ENCODE results near the gene DGKA. TPM values are rescaled to one million over a fixed set of nuclear protein-coding genes. Genes with fewer than 3 reads are reported as not detected.
A peak's percentile ranks its signal among the peaks of the same experiment; 100 is the strongest.

The DGKA gene
- total RNA-seq, 1 experiment from 2014 or later: 7.6 TPM

GRCh38 chr12:55925870-55926737 lies 4.9 kb upstream of the DGKA start:
- Histone ChIP-seq H3K27ac (ENCODE audit: low read length) (peak overlapping the region; percentile 100), H3K36me3 (ENCODE audit: control insufficient read depth, insufficient read depth, low read length) (peaks cover 4% of the 10 kb centered on the region; the same call in 1 of the 2 replicates), H3K4me1 (ENCODE audit: control insufficient read depth, insufficient read depth, low read length) (peaks cover 28% of the 10 kb centered on the region), H3K27me3 (ENCODE audit: control insufficient read depth, insufficient read depth, low read length) (no peaks in the 10 kb centered on the region), H3K9me3 (ENCODE audit: control insufficient read depth, insufficient read depth, low read depth, low read length) (no peaks in the 10 kb centered on the region), H3K4me3 (ENCODE audit: low read depth in 2 of 2, low read length in 2 of 2) (peak overlapping the region; percentile 67 to 91)
- CTCF ChIA-PET: interaction anchor here (0.6 to 0.7 kb wide), 3 partner anchors 89 to 151 kb away, joined by 4 to 9 read pairs (median 7); no protein-coding TSS in a partner anchor
- ATAC-seq: peak; percentile 5
- POLR2A ChIA-PET: interaction anchor here (0.6 to 1.3 kb wide), 3 partner anchors 30 to 109 kb away, joined by 3 to 13 read pairs (median 5); no protein-coding TSS in a partner anchor
- TF ChIP-seq POLR2AphosphoS5 (IDR thresholded peaks at IDR 0.05; ENCODE audit: low read depth, low read length) (no peak), SIN3A (IDR thresholded peaks at IDR 0.05; ENCODE audit: borderline replicate concordance, insufficient read depth, low read depth, low read length) (no peak)
- TF ChIP-seq, protein P1, sequence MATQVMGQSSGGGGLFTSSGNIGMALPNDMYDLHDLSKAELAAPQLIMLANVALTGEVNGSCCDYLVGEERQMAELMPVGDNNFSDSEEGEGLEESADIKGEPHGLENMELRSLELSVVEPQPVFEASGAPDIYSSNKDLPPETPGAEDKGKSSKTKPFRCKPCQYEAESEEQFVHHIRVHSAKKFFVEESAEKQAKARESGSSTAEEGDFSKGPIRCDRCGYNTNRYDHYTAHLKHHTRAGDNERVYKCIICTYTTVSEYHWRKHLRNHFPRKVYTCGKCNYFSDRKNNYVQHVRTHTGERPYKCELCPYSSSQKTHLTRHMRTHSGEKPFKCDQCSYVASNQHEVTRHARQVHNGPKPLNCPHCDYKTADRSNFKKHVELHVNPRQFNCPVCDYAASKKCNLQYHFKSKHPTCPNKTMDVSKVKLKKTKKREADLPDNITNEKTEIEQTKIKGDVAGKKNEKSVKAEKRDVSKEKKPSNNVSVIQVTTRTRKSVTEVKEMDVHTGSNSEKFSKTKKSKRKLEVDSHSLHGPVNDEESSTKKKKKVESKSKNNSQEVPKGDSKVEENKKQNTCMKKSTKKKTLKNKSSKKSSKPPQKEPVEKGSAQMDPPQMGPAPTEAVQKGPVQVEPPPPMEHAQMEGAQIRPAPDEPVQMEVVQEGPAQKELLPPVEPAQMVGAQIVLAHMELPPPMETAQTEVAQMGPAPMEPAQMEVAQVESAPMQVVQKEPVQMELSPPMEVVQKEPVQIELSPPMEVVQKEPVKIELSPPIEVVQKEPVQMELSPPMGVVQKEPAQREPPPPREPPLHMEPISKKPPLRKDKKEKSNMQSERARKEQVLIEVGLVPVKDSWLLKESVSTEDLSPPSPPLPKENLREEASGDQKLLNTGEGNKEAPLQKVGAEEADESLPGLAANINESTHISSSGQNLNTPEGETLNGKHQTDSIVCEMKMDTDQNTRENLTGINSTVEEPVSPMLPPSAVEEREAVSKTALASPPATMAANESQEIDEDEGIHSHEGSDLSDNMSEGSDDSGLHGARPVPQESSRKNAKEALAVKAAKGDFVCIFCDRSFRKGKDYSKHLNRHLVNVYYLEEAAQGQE (IDR thresholded peaks at IDR 0.05; ENCODE audit: insufficient read depth in 1 of 2, low read depth in 2 of 2, low read length in 1 of 2): no peak
- TF ChIP-seq, protein P2, sequence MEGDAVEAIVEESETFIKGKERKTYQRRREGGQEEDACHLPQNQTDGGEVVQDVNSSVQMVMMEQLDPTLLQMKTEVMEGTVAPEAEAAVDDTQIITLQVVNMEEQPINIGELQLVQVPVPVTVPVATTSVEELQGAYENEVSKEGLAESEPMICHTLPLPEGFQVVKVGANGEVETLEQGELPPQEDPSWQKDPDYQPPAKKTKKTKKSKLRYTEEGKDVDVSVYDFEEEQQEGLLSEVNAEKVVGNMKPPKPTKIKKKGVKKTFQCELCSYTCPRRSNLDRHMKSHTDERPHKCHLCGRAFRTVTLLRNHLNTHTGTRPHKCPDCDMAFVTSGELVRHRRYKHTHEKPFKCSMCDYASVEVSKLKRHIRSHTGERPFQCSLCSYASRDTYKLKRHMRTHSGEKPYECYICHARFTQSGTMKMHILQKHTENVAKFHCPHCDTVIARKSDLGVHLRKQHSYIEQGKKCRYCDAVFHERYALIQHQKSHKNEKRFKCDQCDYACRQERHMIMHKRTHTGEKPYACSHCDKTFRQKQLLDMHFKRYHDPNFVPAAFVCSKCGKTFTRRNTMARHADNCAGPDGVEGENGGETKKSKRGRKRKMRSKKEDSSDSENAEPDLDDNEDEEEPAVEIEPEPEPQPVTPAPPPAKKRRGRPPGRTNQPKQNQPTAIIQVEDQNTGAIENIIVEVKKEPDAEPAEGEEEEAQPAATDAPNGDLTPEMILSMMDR (IDR thresholded peaks at IDR 0.05): 0 out of 2 replicates have a peak, but pooled peaks have one; percentile 26
- in situ Hi-C loops (cut with HindIII; ENCODE audit: low pct_unique_long_range_greater_than_20kb, low sequenced_read_pairs) (no loop called here), intact Hi-C loops (cut with micrococcal nuclease; ENCODE audit: unreplicated experiment) (loop anchor here (2.0 to 5.0 kb wide), 2 partner anchors 97 to 199 kb away; partner anchors contain the start of genes CD63 and DNAJC14)
- no peak for DNase-seq (ENCODE audit: low read depth, low spot score)
- TSS peak; percentile 81 for BruUV-seq (replicated peaks)

DNA sequence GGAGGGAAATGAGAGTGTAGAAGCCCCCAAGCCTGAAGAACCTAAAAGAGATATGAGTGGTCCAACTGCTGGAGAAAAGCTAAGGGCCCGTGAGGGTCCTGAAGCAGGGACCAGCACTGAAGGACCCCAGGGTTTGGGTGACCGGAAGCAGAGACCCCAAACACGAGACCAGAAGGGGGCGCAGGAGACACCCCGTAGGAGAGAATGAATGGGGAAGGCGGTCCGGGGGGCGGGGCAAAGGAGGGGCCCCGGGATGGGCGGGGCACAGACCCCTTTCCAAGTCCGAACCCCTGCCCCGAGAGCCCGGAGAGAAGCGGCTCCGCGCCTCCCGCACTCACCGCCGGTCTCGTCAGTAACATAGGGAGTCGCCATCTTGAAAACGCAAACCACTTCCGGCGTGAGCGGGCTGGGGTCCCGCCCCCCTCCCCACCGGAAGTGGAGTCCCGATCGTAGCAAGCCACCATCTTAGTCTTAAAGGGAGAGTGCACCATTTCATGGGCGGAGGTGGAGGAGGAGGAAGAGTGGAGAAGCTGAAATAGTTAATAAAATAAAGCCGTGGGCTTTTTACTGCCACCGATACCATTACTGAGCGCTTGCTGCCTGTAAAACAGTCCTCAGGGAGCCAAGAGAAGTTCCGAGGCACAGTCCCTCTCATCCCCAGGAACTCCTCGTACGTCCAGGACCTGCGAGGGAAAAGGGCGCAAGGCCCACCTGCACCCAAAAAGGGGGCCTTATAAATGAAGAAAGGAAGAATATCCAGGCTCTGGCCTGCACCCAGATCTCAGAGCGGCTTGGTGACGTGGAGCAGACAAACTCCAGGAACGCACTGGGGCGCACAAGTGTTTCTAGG lies 4.0 kb upstream of the DGKA start:
- Histone ChIP-seq H3K27me3 (ENCODE audit: control insufficient read depth, insufficient read depth, low read length) (no peaks in the 10 kb centered on the region), H3K27ac (ENCODE audit: low read length) (peak overlapping the region; percentile 100), H3K9me3 (ENCODE audit: control insufficient read depth, insufficient read depth, low read depth, low read length) (no peaks in the 10 kb centered on the region), H3K36me3 (ENCODE audit: control insufficient read depth, insufficient read depth, low read length) (peaks cover 4% of the 10 kb centered on the region; the same call in 1 of the 2 replicates), H3K4me1 (ENCODE audit: control insufficient read depth, insufficient read depth, low read length) (peaks cover 32% of the 10 kb centered on the region), H3K4me3 (ENCODE audit: low read depth in 2 of 2, low read length in 2 of 2) (peak overlapping the region; percentile 67 to 91)
- DNase-seq (ENCODE audit: low read depth, low spot score) (peak; percentile 84), ATAC-seq (peak; percentile 89)
- in situ Hi-C loops (cut with HindIII; ENCODE audit: low pct_unique_long_range_greater_than_20kb, low sequenced_read_pairs): no loop called here
- intact Hi-C loops (cut with micrococcal nuclease; ENCODE audit: unreplicated experiment): loop anchor here (2.0 to 5.0 kb wide), 2 partner anchors 98 to 200 kb away; partner anchors contain the start of genes CD63 and DNAJC14
- TF ChIP-seq POLR2AphosphoS5 (IDR thresholded peaks at IDR 0.05; ENCODE audit: low read depth, low read length) (peak; percentile 76; the same call in 1 of the 2 replicates), SIN3A (IDR thresholded peaks at IDR 0.05; ENCODE audit: borderline replicate concordance, insufficient read depth, low read depth, low read length) (no peak), TCF7L2 (IDR thresholded peaks at IDR 0.05; ENCODE audit: low read depth, low read length) (no peak)
- TF ChIP-seq, protein P2 (IDR thresholded peaks at IDR 0.05): peak; percentile 96
- TF ChIP-seq, protein P1 (IDR thresholded peaks at IDR 0.05; ENCODE audit: insufficient read depth in 1 of 2, low read depth in 2 of 2, low read length in 1 of 2): no peak
- CTCF ChIA-PET: interaction anchor here (0.6 to 0.7 kb wide), 5 partner anchors 13 to 152 kb away, joined by 3 to 11 read pairs (median 8); no protein-coding TSS in a partner anchor
- POLR2A ChIA-PET: interaction anchor here (0.6 to 1.3 kb wide), 3 partner anchors 29 to 110 kb away, joined by 3 to 13 read pairs (median 5); no protein-coding TSS in a partner anchor
- BruUV-seq (replicated peaks): TSS peak; percentile 97
